ENCODE measurements around the gene ADD3. TPM values are rescaled to one million over a fixed set of nuclear protein-coding genes. Genes with fewer than 3 reads are reported as not detected.

The ADD3 gene
- total and polyA plus RNA-seq, 2 of the 13 experiments (the other 11 are each of a cell fraction or from before 2014, with no cell fraction given): 44.7 to 57.5 TPM

GRCh38 chr10:110008518-110009339, 945 bp downstream of the ADD3 start (continued):
- no peak for TF ChIP-seq ETV6 (CRISPR knock-in tag; conservative IDR thresholded peaks at IDR 0.05)
- TF ChIP-seq ZNF792 (CRISPR knock-in tag; IDR thresholded peaks at IDR 0.05): no peak
- peak; percentile 19; the same call in 1 of the 2 replicates for TF ChIP-seq GATAD2A (CRISPR knock-in tag; IDR thresholded peaks at IDR 0.05)
- no peak for TF ChIP-seq FOXP1 (IDR thresholded peaks at IDR 0.05)
- TF ChIP-seq FOXP1 (CRISPR knock-in tag; IDR thresholded peaks at IDR 0.05): no peak
- no peak for TF ChIP-seq ZBTB38 (CRISPR knock-in tag; IDR thresholded peaks at IDR 0.05)
- no peak for TF ChIP-seq RORA (CRISPR knock-in tag; IDR thresholded peaks at IDR 0.05)
- TF ChIP-seq ZNF326 (CRISPR knock-in tag; IDR thresholded peaks at IDR 0.05; ENCODE audit: borderline replicate concordance): no peak
- TF ChIP-seq TMF1 (CRISPR knock-in tag; IDR thresholded peaks at IDR 0.05; ENCODE audit: low read depth): no peak
- TF ChIP-seq ATF3 (CRISPR knock-in tag; IDR thresholded peaks at IDR 0.05): no peak
- TF ChIP-seq ZNF350 (CRISPR knock-in tag; IDR thresholded peaks at IDR 0.05; ENCODE audit: borderline replicate concordance, low read depth): no peak
- TF ChIP-seq KDM2A (CRISPR knock-in tag; IDR thresholded peaks at IDR 0.05; ENCODE audit: borderline replicate concordance, low read depth): no peak
- no peak for TF ChIP-seq ZMAT5 (CRISPR knock-in tag; IDR thresholded peaks at IDR 0.05; ENCODE audit: borderline replicate concordance, low read depth)
- no peak for TF ChIP-seq ZEB1 (IDR thresholded peaks at IDR 0.05; ENCODE audit: insufficient replicate concordance, low read depth)
- TF ChIP-seq ZNF354B (CRISPR knock-in tag; IDR thresholded peaks at IDR 0.05): 0 out of 2 replicates have a peak, but pooled peaks have one; percentile 0
- no peak for TF ChIP-seq ZNF678 (CRISPR knock-in tag; IDR thresholded peaks at IDR 0.05)
- no peak for TF ChIP-seq ZNF670 (CRISPR knock-in tag; IDR thresholded peaks at IDR 0.05; ENCODE audit: borderline replicate concordance)
- no peak for TF ChIP-seq AKAP8 (CRISPR knock-in tag; IDR thresholded peaks at IDR 0.05)
- TF ChIP-seq HDAC1 (CRISPR knock-in tag; IDR thresholded peaks at IDR 0.05): no peak
- TF ChIP-seq ZNF562 (CRISPR knock-in tag; IDR thresholded peaks at IDR 0.05; ENCODE audit: borderline replicate concordance): no peak
- TF ChIP-seq KDM4B (CRISPR knock-in tag; IDR thresholded peaks at IDR 0.05): no peak
- TF ChIP-seq ZNF619 (CRISPR knock-in tag; IDR thresholded peaks at IDR 0.05): no peak; the same call in 1 of the 2 replicates
- peak; percentile 8; the same call in 1 of the 2 replicates for TF ChIP-seq SIN3A (IDR thresholded peaks at IDR 0.05; ENCODE audit: borderline replicate concordance, low read depth, low read length)
- TF ChIP-seq MED8 (CRISPR knock-in tag; IDR thresholded peaks at IDR 0.05; ENCODE audit: insufficient replicate concordance): peak; percentile 72
- no peak for TF ChIP-seq GATA4 (IDR thresholded peaks at IDR 0.05; ENCODE audit: borderline replicate concordance, low read depth)
- no peak for TF ChIP-seq ZNF674 (CRISPR knock-in tag; IDR thresholded peaks at IDR 0.05; ENCODE audit: low read depth)
- TF ChIP-seq FOXK2 (IDR thresholded peaks at IDR 0.05): 0 out of 2 replicates have a peak, but pooled peaks have one; percentile 6
- TF ChIP-seq SP140L (CRISPR knock-in tag; IDR thresholded peaks at IDR 0.05; ENCODE audit: borderline replicate concordance): no peak
- TF ChIP-seq ZNF430 (CRISPR knock-in tag; IDR thresholded peaks at IDR 0.05): no peak
- TF ChIP-seq GABPB1 (CRISPR knock-in tag; IDR thresholded peaks at IDR 0.05): no peak; the same call in none of the 2 replicates

All from HepG2 (cell line).